G401.6 (cell line): ENCODE measurements around the gene ZNF814.
"Not testable (repeated sequence)": the region's sequence is repeated elsewhere in the genome, so short reads cannot be mapped to it uniquely, and the experiment has no call there.

Experiments
- FAIRE-seq: peaks from 2 replicates; lab custom pipeline; 2012; peaks lifted over from hg19 to GRCh38; lab: Jason Lieb, UNC

Gene ZNF814

GRCh38 chr19:57854117-57854516 is 34.7 kb downstream of the ZNF814 start:
- FAIRE-seq, result not testable (repeated sequence)

- FAIRE-seq, result not testable (repeated sequence)
These were observed 36.8 kb downstream of the ZNF814 start for GRCh38 chr19:57851812-57852603.

- no peak for FAIRE-seq
These were observed 38.3 kb downstream of the ZNF814 start for GRCh38 chr19:57850553-57851017.

GRCh38 chr19:57849666-57850473 is 39.0 kb downstream of the ZNF814 start, which contains the start of gene ZNF587:
Gene ZNF587 (plus strand): TSS chr19:57849859. CDS start chr19:57850039, 180 bp downstream.
- FAIRE-seq, result peak; percentile 84

DNA sequence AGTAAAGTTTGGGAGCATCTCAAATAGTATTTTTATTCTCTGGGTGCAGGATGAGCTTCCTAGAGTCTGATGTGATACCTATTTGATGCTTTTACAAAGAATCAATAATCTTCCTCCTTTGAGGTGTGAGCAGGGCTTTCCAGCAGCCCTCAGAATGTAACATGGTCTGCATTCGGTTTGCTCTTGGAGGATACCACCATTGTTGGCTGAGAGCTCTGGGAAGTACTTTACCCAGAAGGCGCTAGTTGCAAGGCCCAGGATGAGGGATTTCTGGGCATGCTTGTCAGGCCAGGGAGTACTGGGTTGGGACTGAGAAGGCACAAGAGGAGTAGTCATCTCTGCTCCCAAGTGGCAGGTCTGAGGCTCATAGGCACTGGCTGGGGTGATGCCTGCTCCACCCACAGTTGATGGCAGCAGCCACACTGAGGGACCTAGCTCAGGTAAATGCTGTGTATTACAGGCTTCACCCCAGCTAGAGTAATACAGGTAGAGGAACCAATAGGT is 39.6 kb downstream of the ZNF814 start:
- FAIRE-seq, result not testable (repeated sequence)

DNA sequence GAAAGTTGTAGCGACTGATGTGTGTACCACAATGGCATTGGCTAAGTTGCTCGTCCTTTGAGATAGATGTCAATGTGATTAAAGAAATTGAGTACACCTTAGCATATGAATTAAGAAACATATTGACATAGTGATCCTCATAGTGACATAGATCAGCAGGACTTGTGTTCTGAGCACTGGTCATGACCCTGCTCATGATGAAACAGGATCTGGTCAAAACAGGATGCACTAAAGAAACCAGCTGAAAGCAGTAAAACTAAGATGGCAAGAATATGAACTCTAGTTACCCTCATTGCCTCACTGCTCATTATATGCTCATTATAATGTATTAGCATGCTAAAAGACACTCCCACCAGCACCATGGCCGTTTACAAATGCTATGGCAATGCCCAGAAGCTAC is 41.7 kb downstream of the ZNF814 start:
- FAIRE-seq, result not testable (repeated sequence)

DNA sequence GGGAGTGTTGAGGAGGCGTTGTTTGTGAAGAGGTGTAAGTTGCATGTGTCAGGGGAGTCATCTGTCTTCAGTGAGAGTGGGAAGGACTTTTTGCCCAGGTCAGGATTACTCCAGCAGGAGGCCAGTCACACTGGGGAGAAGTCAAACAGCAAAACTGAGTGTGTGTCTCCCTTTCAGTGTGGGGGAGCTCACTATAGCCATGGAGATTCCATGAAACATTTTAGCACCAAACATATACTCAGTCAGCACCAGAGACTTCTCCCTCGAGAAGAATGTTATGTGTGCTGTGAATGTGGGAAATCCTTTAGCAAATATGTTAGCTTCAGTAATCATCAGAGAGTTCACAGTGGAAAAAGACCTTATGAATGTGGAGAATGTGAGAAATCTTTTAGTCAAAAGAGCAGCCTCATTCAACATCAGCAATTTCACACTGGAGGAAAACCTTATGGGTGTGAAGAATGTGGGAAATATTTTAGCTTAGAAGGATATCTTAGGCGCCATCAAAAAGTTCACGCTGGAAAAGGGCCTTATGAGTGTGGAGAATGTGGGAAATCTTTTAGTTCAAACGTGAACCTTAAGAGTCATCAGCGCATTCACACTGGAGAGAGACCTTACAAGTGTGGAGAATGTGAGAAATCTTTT is 47.6 kb downstream of the ZNF814 start:
- FAIRE-seq, result no peak

DNA sequence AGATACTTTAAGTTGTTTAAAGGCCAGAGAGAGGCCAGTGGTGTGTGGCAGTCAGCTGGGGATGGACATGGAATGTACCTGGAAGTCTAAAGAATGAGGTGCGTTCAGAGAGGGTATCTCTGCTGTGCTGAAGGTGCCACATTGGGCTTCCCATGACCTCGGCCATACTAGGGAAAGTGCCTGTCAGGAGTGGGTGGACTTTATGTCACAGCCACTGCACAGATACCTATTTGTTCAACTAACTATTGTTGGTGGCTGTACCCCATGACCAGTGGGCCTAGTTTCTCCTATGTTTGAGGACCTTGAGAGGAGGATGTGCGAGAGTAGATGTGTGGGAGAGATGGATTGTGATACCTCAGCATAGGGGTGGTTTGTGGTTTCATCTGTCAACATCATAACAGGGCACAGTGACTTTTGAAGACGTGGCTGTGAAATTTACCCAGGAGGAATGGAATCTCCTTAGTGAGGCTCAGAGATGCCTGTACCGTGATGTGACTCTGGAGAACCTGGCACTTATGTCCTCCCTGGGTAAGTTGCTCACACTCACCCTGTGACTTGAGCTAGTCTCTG is 50.1 kb downstream of the ZNF814 start:
- FAIRE-seq, result not testable (repeated sequence)

GRCh38 chr19:57836991-57837390 is 51.8 kb downstream of the ZNF814 start:
- not testable (repeated sequence) for FAIRE-seq

DNA sequence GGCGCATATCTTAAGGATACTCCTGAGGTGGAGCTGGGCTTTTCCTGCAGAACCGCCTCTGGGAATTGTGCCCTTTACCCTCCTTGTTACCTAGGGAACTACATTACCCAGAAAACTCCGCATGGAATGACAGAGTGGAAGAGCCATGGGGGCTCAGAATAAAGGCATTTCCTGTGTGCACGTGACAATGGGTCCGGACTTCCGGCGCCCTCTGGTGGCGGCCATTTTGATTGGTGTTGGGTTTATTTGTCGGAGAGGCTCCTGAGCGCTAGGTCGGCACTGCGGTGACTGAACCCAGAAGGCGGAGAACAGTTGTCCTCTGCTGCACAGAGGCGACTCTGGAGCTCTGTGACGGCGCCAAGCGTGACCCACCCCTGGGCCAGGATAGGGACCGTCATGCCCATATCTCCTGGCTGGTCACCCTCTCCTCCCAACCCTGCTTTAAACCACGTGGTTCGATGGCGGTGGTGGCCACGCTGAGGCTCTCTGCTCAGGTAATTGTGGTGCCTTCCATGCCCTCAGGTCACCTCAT is 58.7 kb downstream of the ZNF814 start, which contains the start of gene ZNF587B:
ZNF587B (plus strand) TSS at position 229 of the 532 bp plus-strand sequence; CDS start at position 459, 230 bp downstream.
- no peak for FAIRE-seq

- FAIRE-seq, result no peak
These were observed 59.5 kb downstream of the ZNF814 start for GRCh38 chr19:57829316-57829715.

DNA sequence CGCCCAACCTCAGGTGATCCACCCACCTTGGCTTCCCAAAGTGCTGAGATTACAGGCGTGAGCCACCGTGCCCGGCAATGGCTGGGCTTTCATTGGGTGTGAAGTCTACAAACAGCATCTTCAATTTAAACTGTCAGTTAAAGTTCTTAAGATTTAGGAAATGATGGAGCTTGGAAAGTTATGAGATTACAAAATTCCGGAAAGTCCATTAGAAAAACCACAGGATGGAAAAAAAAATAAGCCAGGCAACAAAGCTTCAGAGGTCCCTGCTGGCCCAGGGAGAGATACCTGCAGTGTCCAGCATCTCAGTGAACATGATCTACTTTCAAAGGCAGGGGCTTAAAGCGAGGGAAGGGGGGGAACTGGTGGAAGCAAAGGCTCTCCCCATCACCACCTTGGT is 63.3 kb downstream of the ZNF814 start:
- no peak for FAIRE-seq

- FAIRE-seq, result not testable (repeated sequence)
These were observed 65.2 kb downstream of the ZNF814 start for GRCh38 chr19:57823608-57824007.

DNA sequence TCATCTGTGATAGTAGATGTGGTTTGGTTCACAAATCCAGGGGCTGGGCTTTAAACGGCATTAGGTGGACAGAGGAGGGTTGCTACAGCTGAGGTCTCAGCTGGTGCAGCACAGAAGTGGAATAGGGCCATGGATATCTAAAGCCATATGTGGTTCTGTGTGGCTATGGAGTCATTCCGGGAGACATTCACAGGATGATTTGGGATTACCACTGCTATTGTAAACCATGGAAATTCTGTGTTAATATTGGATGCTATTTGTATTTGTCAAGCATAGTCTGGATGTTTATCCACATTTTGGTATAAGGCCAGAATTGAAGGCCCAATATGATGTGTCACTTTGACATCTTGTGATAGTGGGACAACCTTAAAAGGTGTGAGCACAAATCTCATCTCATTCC is 65.7 kb downstream of the ZNF814 start:
- not testable (repeated sequence) for FAIRE-seq

DNA sequence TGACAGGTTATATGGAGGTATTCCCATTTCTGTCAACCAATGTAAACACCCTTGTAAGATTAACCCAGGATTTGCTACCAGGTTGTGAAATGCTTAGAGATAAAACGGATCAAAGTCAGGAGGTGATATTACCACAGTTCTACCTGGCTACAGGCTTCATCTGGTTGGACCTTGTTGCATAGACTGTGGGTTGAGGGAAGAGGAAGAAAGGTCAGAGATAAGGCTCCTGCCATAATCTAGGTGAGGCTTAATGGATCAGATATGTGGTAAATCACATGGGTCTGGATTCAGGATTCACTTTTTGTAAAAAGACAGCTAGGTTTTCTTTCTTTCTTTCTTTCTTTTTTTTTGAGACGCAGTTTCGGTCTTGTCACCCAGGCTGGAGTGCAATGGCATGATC is 67.3 kb downstream of the ZNF814 start:
- FAIRE-seq, result not testable (repeated sequence)

- not testable (repeated sequence) for FAIRE-seq
These were observed 67.7 kb downstream of the ZNF814 start for GRCh38 chr19:57821095-57821494.

- no peak for FAIRE-seq
These were observed 68.2 kb downstream of the ZNF814 start for GRCh38 chr19:57820599-57820998.

DNA sequence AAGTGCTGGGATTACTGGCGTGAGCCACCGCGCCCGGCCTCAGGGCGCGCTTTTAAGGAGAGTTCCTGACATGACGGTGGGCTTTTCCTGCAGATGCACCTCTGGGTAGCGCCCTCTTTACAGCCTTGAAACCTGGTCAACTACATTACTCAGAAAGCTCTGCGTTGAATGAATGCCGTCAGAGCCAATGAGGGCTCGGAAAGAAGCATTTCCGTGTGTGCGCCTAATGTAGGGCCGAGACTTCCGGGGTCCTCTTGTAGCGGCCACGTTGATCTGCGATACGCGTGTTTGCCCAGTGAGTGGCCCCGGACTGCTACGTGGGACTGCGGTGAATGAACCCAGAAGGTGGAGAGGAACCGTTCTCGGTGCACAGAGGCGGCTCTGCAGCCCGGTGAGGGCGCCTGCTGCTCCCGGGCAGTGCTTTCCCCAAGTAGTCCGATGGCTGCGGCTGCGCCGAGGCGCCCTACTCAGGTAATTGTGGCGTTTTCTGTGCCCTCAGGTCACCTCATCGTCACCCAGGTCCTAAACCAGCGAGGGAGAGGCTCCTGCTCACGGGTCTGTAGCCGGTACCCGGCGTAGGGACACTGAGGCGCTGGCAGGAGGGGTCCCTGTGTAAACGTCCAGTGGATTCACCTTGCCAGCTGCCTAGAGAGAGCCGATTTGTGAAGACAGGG is 69.2 kb downstream of the ZNF814 start:
- peak; percentile 63 for FAIRE-seq

- no peak for FAIRE-seq
These were observed 70.5 kb downstream of the ZNF814 start for GRCh38 chr19:57818378-57818777.

GRCh38 chr19:57817976-57818375 is 70.9 kb downstream of the ZNF814 start:
- FAIRE-seq, result no peak

DNA sequence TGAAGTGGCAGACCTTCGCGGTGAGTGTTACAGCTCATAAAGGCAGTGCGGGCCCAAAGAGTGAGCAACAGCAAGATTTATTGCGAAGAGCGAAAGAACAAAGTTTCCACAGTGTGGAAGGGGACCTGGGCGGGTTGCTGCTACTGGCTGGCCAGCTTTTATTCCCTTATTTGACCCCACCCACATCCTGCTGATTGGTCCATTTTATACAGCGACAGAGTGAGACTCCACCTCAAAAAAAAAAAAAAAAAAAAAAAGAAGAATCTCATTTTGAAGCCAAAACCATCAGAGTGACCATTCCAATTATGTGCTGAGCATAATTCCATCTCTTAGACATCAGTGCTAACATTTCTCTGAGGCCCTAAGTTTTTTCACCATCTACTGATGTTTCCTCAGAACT is 72.2 kb downstream of the ZNF814 start:
- FAIRE-seq, result no peak
